HepG2 (cell line): ENCODE data around the gene CXADR. TPM values are rescaled to one million over a fixed set of nuclear protein-coding genes. Genes with fewer than 3 reads are reported as not detected.

Experiments used
- CERS6 ChIP-seq: sonication (generic); formaldehyde crosslinking; IDR thresholded peaks from 2 replicates; pipeline ENCODE4 v1.5.0; 2020; ENCODE audit warnings: missing genetic modification reagents
- CREM ChIP-seq, 2 experiments: sonication (generic) in 1 of 2; formaldehyde crosslinking in 1 of 2; IDR thresholded peaks; 2 replicates each; pipeline versions ENCODE4 v1.4.0 to v1.6.1; 2016 to 2020; ENCODE audit warnings: antibody characterized with exemption in 1 of 2, mild to moderate bottlenecking in 1 of 2, missing genetic modification reagents in 1 of 2
- DMAP1 ChIP-seq: IDR thresholded peaks from 2 replicates; pipeline ENCODE4 v1.6.1; 2016
- HDAC1 ChIP-seq: sonication (generic); formaldehyde crosslinking; IDR thresholded peaks from 2 replicates; pipeline ENCODE4 v1.5.1; 2020; ENCODE audit warnings: mild to moderate bottlenecking, missing genetic modification reagents
- HMG20A ChIP-seq: IDR thresholded peaks from 2 replicates; pipeline ENCODE4 v1.6.1; 2016; ENCODE audit warnings: borderline replicate concordance
- IKZF5 ChIP-seq: IDR thresholded peaks from 2 replicates; pipeline ENCODE4 v1.6.1; 2018; ENCODE audit warnings: missing genetic modification reagents, mild to moderate bottlenecking, missing compliant biosample characterization
- NCOR1 ChIP-seq: fragments of 200-600 bp; sonication (generic); IDR thresholded peaks from 2 replicates; pipeline ENCODE4 v1.7.0; 2017; ENCODE audit warnings: antibody characterized with exemption, low read length, borderline replicate concordance
- NR1H2 ChIP-seq: sonication (generic); formaldehyde crosslinking; IDR thresholded peaks from 2 replicates; pipeline ENCODE4 v1.8.1; 2022; ENCODE audit warnings: low read depth, missing genetic modification reagents, borderline replicate concordance
- RARA ChIP-seq: IDR thresholded peaks from 2 replicates; pipeline ENCODE4 v1.6.1; 2016; ENCODE audit warnings: missing genetic modification reagents, missing compliant biosample characterization
- RCOR2 ChIP-seq: IDR thresholded peaks from 2 replicates; pipeline ENCODE4 v1.6.1; 2016; ENCODE audit warnings: missing biosample characterization, missing genetic modification reagents
- SNAPC4 ChIP-seq: sonication (generic); formaldehyde crosslinking; IDR thresholded peaks from 2 replicates; pipeline ENCODE4 v1.4.0; 2020; ENCODE audit warnings: mild to moderate bottlenecking, missing genetic modification reagents
- TFDP1 ChIP-seq: IDR thresholded peaks from 2 replicates; pipeline ENCODE4 v1.6.1; 2016; ENCODE audit warnings: missing compliant biosample characterization, missing genetic modification reagents, borderline replicate concordance
- ZHX1 ChIP-seq: sonication (generic); formaldehyde crosslinking; IDR thresholded peaks from 2 replicates; pipeline ENCODE4 v1.8.1; 2022; ENCODE audit warnings: low read depth, mild to moderate bottlenecking, missing genetic modification reagents
- ZNF652 ChIP-seq: IDR thresholded peaks from 2 replicates; pipeline ENCODE4 v1.6.1; 2016; ENCODE audit warnings: low read depth, borderline replicate concordance
- ZNF781 ChIP-seq: sonication (generic); formaldehyde crosslinking; IDR thresholded peaks from 2 replicates; pipeline ENCODE4 v1.5.1; 2020; ENCODE audit warnings: borderline replicate concordance, mild to moderate bottlenecking, missing genetic modification reagents; ENCODE audit errors: not compliant biosample characterization
- ZNF841 ChIP-seq: sonication (generic); formaldehyde crosslinking; IDR thresholded peaks from 2 replicates; pipeline ENCODE4 v1.8.1; 2023; ENCODE audit warnings: missing genetic modification reagents, borderline replicate concordance
- ZNF879 ChIP-seq: sonication (generic); formaldehyde crosslinking; IDR thresholded peaks from 2 replicates; pipeline ENCODE4 v1.8.1; 2023; ENCODE audit warnings: missing genetic modification reagents
- polyA plus RNA-seq, 8 experiments: library from polyadenylated mRNA; depleted of rRNA in 3 of 8; stranded (reverse) in 7 of 8; unstranded in 1 of 8; fragments of >200 nt; fragmentation: Illumina TruSeq in 4 of 8; extraction: Trizol in 4 of 8; gene quantifications; 2 replicates each; pipeline versions ENCODE4 v1.2.1 to v1.2.3, GENCODE V29; 2011 to 2016; ENCODE audit warnings: low read depth in 4 of 8, missing spikeins in 1 of 8, mixed read lengths in 1 of 8; ENCODE audit not compliant: insufficient read depth in 1 of 8
- total RNA-seq, 5 experiments: library from RNA; depleted of rRNA; stranded (reverse); fragments of >200 nt; fragmentation: Illumina TruSeq; extraction: Trizol; gene quantifications; 2 replicates each; pipeline ENCODE4 v1.2.3, GENCODE V29; 2016; ENCODE audit warnings: low read depth in 1 of 5

Gene CXADR
- total and polyA plus RNA-seq, 2 of the 13 experiments (the other 11 are each of a cell fraction or from before 2014, with no cell fraction given), result 86.8 to 110 TPM

- TF ChIP-seq SNAPC4, result no peak
- TF ChIP-seq HDAC1 (CRISPR knock-in tag), result 0 out of 2 replicates have a peak, but pooled peaks have one; percentile 23
- TF ChIP-seq RARA, result peak; percentile 54
- no peak for TF ChIP-seq ZHX1 (CRISPR knock-in tag)
- no peak for TF ChIP-seq ZNF781 (CRISPR knock-in tag)
- TF ChIP-seq NR1H2 (CRISPR knock-in tag), result no peak
- TF ChIP-seq IKZF5 (CRISPR knock-in tag), result no peak
- peak; percentile 33; the same call in 1 of the 2 replicates for TF ChIP-seq NCOR1
- no peak for TF ChIP-seq ZNF879 (CRISPR knock-in tag)
- peak; percentile 38; the same call in 1 of the 2 replicates for TF ChIP-seq RCOR2
- TF ChIP-seq CREM (IDR thresholded peaks at IDR 0.05), result peak; percentile 59; the same call in 1 of the 2 replicates
- TF ChIP-seq CREM (CRISPR knock-in tag; IDR thresholded peaks at IDR 0.05), result no peak
- no peak for TF ChIP-seq DMAP1 (CRISPR knock-in tag)
- TF ChIP-seq ZNF652 (CRISPR knock-in tag), result peak; percentile 99
- no peak for TF ChIP-seq ZNF841 (CRISPR knock-in tag)
- TF ChIP-seq CERS6 (CRISPR knock-in tag), result no peak
- no peak for TF ChIP-seq TFDP1 (CRISPR knock-in tag)
- 0 out of 2 replicates have a peak, but pooled peaks have one; percentile 17 for TF ChIP-seq HMG20A (CRISPR knock-in tag)
Observed at GRCh38 chr21:17467829-17468228, 45.0 kb upstream of the CXADR start (continued).
